AG09319 (cell line): ENCODE measurements around the gene TBC1D22A.

ENCODE experiments used
- DNase-seq: peaks from one replicate; pipeline ENCODE4 v3.0.0-alpha.2; 2010; ENCODE audit warnings: low read depth; ENCODE audit errors: extremely low read depth
- TF ChIP-seq, protein P1 (sequence below): IDR thresholded peaks from 2 replicates; pipeline ENCODE4 v1.5.1; 2011; ENCODE audit warnings: low read depth, mild to moderate bottlenecking, inconsistent platforms, low read length, moderate library complexity

The TBC1D22A gene

DNA sequence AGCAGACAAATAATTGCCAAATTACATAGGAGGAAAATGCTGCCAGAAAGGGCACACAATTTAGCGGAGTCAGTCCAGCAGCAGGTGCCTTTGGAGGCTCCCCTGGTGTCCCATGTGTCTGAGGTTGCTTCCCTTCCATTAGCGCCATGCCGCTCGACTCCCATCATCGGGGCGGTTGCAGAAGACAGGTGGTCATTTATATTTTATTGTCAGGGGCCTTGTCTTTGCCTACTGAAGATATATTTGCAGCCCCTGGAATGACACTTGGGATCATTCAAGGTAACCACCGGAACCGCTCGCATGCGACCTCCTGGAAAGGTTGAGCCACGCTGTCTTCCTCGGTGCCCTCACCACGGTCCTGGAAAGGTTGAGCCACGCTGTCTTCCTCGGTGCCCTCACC lies 298.3 kb downstream of the TBC1D22A start:
- TF ChIP-seq, protein P1, sequence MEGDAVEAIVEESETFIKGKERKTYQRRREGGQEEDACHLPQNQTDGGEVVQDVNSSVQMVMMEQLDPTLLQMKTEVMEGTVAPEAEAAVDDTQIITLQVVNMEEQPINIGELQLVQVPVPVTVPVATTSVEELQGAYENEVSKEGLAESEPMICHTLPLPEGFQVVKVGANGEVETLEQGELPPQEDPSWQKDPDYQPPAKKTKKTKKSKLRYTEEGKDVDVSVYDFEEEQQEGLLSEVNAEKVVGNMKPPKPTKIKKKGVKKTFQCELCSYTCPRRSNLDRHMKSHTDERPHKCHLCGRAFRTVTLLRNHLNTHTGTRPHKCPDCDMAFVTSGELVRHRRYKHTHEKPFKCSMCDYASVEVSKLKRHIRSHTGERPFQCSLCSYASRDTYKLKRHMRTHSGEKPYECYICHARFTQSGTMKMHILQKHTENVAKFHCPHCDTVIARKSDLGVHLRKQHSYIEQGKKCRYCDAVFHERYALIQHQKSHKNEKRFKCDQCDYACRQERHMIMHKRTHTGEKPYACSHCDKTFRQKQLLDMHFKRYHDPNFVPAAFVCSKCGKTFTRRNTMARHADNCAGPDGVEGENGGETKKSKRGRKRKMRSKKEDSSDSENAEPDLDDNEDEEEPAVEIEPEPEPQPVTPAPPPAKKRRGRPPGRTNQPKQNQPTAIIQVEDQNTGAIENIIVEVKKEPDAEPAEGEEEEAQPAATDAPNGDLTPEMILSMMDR, result no peak
- no peak for DNase-seq

DNA sequence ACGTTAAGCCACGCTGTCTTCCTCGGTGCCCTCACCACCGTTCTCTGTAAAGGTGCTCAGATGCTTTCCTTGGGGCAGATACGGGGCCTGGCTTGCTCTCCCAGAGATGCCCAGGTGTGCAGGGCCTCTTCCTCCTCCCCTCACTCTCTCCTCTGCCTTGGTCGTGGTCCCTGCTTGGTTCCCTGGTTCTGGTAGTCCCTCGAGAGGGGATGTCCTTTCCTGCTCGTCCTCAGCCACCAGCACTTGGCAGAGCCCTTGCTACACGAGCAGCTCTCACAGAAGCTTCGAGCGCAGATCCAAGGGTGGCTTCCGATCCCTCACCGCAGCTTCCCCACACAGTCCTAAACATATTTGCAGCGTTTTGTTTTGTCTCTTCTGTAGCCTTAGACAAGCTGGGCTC lies 298.8 kb downstream of the TBC1D22A start:
- DNase-seq, result no peak
- TF ChIP-seq, protein P1, result no peak

DNA sequence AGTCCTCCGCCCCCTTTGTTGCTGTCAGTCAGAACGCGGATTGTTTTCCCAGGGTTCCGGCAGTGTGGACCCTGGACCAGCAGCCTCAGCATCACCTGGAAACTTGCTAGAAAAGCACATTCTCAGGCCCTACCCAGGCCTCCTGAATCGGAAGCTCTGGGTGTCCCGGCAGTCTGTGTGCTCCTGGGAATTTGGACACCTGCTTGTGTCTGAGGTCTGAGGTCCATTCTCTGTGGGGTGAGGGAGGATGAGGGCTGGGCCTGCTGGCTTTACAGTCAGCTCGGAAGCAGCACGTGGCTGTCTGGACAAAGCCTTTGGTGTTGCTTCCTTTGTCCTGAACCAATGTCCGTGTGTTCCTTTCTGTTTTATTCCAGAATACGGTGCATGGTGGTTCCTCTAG lies 299.7 kb downstream of the TBC1D22A start:
- TF ChIP-seq, protein P1, result no peak
- no peak for DNase-seq

DNA sequence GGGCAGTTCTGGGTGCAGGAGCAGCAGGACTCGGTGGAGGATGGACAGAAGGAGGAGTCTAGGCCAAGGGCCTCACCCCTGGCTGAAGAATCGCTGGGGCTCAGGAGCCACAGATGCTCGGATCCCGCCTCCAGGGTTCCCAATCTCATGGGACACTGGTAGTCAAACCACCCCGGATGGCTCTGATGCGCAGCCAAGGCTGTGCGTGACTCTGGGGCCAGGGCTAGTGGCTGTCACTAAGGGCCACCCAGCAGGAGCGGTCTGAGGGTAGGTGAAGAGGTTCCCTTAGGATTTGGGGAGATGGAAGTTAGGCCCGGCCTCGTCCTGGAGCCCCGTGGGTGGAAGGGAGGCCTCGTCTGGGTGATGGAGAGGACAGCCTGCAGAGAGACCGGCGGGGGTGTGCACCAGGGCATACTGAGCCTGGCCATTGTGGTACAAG lies 300.6 kb downstream of the TBC1D22A start:
- DNase-seq, result no peak

DNA sequence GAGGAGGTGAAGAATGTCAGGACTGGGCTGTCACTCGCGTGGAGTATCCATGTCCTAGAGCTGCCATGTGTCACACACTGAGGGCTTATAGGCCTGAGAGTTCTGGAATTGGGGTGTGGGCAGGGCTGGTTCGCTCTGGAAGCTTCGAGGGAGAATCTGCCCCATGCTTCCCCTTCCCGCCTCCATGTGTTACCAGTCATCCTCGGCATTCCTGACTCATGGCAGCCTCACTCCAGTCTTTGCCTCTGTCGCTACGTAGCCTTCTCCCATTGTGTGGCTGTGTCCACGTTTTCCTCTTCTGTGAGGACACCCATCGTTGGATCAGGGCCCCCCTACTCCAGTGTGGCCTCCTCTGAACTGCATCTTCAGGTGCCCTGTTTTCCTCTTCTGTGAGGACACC lies 301.2 kb downstream of the TBC1D22A start:
- TF ChIP-seq, protein P1, result no peak
- no peak for DNase-seq

More for the DNA sequence above, 300.6 kb downstream of the TBC1D22A start:
- TF ChIP-seq, protein P1, result no peak

DNA sequence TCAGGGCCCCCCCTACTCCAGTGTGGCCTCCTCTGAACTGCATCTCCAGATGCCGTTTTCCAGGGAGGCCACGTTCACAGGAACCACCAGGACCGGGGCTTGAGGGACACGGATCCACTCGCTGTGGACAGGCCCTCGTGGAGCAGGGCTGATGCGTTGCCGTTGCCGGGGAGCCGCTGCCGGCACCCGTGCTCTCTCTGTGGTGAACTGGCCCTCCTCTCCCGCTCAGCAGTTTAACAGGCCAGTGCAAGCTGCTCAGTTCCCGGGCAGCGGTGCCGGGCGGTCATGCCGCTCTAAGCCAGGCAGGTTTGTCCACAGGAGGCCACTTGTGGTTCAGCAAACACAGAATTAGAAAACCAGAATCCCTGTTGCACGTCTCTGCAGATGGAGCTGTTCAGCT lies 301.6 kb downstream of the TBC1D22A start:
- TF ChIP-seq, protein P1, result no peak
- no peak for DNase-seq

DNA sequence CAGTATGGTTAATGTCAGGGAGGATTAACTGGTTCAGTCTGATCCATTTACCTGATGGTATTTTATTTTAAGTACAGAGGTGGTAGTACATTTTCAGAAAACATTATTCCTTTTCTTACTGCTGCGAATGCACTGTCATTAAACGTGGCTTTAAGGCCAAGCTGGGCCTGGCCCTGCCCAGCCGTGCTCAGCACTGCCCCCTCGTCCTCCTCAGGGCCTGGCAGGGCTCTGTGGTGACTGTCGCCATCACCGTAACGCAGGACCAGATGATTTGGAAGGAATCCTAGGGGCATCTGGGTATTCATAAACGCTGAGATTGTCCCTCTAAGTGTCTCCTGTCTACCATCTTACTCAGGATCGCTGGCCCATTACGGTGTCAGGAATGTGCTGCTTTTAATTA lies 302.0 kb downstream of the TBC1D22A start:
- DNase-seq, result no peak
- TF ChIP-seq, protein P1, result no peak
